ENCODE results near the gene SUSD1.

- TF ChIP-seq POLR2A (IDR thresholded peaks at IDR 0.05; ENCODE audit: low read depth, low read length) = no peak
- no peak for TF ChIP-seq POLR2AphosphoS5 (IDR thresholded peaks at IDR 0.05; ENCODE audit: low read depth, low read length)
- no peak for TF ChIP-seq TAF1 (IDR thresholded peaks at IDR 0.05; ENCODE audit: low read depth, low read length)
- TF ChIP-seq SPI1 (IDR thresholded peaks at IDR 0.05; ENCODE audit: low read depth, low read length) = no peak
- TF ChIP-seq POU2F2 (IDR thresholded peaks at IDR 0.05; ENCODE audit: low read depth, low read length) = no peak
- TF ChIP-seq PAX5 (IDR thresholded peaks at IDR 0.05; ENCODE audit: insufficient read depth, low read length, severe bottlenecking) = no peak
Measured at GRCh38 chr9:112032743-112033142, 142.4 kb downstream of the SUSD1 start.
